GM19324 (cell line): ENCODE results near the gene CDK5R1.
A peak's percentile ranks its signal among the peaks of the same experiment; 100 is the strongest.

ENCODE experiments used
- ATAC-seq: cut with Tn5 transposase; IDR thresholded peaks from one replicate; pipeline ENCODE4 v1.9.1; 2021; ENCODE audit warnings: mild to moderate bottlenecking, moderate library complexity; ENCODE audit not compliant: unreplicated experiment, low FRiP score

The CDK5R1 gene

DNA sequence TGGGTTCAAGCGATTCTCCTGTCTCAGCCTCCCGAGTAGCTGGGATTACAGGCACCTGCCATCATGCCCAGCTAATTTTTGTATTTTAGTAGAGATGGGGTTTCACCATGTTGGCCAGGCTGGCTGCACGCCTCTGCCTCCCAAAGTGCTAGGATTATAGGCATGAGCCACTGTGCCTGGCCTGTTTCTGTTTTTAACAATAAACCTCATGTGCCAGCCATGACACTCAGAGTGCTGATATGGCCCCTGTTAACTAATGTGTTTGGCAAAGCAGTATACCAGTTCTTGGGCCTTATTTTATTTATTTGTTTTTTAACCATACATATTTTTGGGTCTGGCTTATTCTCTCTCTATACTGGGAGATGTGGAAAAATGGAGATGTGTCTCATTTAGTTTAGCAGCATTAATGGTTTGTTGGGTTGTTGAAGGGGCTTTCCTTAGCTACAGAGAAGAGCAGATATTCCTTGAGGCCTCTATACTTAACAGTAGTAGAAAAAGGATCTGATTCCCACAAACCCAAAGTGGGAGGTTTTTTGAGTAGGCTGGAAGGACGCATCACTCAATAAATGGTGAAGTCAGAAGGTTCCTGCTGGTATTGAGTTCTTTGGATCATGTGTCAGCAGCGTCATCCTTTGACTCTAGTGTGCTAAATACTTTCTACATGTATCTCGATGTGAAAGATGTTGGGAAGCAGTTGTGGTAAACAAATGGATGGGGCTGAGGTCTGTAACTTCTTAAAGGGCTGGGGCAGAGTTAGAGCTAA, 16.2 kb upstream of the CDK5R1 start:
- no peak for ATAC-seq

DNA sequence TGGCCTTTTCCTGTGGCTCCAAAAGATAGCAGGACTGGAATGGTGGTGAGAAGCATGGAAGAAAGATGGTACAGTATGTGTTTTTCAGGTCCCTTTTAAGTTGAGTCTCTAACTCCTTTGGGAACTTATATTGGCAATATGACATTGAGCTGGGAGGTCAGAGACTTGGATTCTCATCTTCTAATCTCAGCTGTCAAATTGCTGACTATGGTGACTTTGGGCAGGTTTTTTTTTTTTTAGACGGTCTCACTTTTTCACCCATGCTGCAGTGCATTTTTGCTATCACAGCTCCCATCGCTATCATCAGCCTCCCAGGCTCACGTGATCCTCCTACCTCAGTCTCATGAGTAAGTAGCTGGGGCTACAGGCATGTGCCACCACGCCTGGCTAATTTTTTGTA, 15.1 kb upstream of the CDK5R1 start:
- ATAC-seq, result no peak

DNA sequence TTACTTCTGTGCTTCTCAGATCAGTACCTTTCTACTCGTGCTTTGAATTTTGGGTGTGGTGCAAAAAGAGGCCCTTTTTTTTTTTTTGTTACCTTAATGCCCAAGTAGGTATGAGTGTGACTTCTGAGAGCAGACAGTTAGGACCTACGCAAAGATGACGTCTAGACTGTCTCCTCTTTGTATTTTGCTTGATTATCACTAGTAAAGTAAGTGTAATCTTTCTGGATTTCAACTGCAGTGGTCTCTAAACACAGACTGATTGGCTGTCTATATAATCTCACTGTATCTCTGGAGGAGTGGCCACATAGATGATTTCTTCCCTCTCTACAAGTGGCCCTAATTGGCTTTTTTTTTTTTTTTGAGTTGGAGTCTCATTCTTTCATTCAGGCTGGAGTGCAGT, 11.5 kb upstream of the CDK5R1 start:
- no peak for ATAC-seq

DNA sequence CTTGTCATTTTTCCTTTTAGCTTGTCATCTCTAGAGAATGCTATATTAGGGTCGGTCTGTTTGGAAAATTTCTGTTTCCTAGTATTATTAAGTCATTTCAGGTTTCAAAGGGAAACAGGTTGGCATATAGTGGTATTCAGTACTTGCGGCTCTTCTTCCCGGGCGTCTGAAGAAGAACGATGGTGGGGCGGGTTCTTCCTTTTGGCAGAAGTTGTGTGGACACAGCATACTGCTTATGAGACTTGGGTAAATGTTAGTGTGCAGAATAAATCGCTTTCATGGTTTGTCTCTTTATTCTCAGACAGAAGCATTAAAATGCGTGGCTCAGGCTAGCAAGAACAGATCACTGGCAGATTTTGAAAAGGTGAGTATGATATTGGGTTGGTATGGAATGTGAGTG, 9.6 kb upstream of the CDK5R1 start:
- ATAC-seq, result no peak

DNA sequence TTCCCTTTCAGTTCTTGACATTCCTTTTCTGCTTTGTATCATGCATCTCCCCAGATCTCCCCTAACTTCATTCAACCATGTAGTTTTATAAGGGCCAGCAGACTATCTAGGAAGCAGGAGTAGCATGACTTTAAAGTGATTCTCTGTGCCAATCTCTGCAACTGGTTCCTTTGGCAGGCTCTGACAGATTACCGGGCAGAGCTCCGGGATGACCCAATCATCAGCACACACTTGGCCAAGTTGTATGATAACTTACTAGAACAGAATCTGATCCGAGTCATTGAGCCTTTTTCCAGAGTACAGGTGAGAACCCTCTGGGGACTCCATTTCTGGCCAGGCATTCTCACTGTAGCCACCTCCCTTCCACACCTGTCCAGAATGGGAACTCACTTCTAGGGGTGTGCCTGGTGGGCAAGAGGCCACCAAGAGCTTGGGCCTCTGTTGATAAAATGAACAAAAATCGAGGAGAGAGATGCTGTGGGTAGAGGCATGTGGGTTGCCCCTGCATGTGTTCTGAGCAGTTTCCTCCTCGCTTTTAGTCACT, 7.6 kb upstream of the CDK5R1 start:
- no peak for ATAC-seq

DNA sequence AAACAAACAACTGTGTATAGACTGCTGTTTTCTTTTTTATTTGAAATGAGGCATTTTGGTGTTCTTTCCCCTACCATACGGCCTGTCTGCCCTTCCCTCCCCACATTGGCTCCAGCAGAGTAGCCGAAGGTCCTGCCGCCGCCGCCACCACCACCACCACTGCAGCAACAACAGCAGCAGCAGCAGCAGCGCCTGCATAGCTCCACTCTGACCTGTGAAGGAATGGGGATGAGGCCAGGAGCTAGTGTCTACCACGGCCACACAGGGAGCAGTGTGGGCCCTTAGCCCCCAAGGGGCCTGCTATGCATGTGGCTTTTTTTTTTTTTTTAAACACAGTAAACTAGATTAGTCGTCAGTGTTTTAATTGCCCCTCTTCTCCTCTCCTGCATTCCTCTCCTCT, 5.6 kb upstream of the CDK5R1 start:
- ATAC-seq, result no peak

DNA sequence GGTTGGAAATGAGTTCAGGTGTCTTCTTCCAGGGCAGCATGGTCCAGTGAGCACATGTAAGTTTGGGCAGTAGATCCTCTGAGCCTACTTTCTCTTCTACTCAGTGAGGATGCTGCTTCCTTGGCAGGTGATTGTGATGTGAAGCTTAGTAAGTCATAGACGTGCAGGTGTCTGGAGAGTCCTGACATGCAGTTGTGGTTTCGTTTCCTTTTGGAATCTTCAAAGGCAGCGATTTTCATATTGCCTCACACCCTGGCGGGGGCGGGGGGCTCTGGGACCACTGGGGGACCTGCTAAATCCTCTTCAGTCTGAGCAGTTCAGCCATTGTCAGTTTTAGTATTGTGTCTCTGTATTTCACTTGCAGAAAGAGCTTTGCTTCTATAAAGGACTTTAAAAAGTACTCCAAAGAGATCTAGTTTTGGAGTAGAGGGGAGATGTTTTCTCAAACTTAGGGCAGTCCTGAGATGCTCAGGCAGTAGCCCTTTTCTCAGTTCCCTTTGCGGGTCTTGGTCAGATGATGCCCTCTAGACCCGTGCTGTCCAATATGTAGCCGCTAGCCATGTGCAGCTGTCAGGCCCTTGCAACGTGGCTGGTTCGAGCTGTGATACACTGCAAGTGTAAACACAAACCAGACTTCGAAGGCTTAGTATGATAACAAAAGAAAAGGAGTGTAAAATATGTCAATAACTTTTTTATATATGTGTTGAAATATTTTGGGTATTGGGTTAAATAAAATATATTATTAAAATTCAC, 4.0 kb upstream of the CDK5R1 start:
- ATAC-seq, result no peak

DNA sequence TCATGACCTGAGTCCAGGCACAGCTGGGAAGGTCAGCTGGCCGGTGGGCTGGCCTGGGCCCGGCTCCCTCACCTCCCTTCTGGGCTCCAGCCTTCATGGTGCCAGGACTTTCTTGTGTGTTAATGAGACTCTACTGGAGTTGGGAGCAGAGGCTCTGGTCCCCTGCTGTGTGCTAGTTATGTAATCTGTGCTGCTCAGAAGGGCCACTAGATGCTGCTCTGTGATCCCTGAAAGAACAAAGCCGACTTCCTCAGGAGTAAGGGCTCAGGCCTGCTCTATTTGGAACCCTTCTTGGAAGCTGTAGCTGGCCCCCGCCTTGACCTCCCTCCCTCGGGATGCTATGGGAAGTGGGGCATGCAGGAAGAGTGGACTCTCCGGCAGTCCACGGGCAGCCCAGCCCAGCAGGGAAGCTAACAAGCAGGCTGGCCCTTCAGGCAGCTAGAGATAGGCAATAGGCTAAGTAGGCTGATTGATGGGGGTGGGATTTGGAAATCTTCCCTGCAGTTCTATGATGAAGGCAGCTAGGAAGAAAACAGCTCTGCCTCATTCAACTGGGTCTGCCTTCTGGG, 3.3 kb upstream of the CDK5R1 start:
- no peak for ATAC-seq

DNA sequence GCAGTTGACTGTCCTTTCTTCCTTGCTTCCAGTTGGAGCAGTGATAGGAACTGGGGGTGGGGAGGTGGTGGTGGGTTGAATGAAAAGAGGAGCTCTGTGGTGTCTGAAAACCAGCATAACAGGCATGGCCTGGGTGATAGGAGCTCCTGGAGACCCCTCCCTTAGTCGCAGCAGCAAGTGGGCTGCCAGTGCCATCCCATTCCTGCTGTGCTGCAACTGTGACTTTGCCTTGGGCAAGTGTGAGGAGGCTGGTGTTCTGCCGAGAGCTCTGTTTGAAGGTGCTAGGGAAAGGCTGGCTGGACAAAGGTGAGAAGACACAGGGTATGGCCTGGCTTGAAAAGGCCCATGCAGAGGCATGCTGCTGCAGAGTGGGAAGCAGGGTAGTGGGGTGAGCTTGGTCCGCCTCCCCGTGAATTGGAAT, 2.7 kb upstream of the CDK5R1 start:
- no peak for ATAC-seq

DNA sequence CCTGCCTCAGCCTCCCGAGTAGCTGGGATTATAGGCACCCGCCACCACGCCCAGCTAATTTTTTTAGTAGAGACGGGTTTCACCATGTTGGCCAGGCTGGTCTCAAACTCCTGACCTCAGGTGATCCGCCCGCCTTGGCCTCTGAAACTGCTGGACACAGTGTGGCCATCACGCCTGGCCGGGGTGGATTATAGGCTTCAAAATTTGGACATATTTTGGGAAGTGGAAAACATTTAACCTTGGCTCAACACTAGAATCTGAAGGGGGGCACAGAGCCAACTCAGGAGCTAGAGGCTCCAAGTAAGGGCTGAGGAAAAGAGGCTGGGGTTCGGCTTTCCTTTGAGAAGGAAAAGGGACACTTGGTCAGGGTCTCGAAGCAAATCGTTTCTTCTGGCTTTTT, 2.2 kb upstream of the CDK5R1 start:
- no peak for ATAC-seq

DNA sequence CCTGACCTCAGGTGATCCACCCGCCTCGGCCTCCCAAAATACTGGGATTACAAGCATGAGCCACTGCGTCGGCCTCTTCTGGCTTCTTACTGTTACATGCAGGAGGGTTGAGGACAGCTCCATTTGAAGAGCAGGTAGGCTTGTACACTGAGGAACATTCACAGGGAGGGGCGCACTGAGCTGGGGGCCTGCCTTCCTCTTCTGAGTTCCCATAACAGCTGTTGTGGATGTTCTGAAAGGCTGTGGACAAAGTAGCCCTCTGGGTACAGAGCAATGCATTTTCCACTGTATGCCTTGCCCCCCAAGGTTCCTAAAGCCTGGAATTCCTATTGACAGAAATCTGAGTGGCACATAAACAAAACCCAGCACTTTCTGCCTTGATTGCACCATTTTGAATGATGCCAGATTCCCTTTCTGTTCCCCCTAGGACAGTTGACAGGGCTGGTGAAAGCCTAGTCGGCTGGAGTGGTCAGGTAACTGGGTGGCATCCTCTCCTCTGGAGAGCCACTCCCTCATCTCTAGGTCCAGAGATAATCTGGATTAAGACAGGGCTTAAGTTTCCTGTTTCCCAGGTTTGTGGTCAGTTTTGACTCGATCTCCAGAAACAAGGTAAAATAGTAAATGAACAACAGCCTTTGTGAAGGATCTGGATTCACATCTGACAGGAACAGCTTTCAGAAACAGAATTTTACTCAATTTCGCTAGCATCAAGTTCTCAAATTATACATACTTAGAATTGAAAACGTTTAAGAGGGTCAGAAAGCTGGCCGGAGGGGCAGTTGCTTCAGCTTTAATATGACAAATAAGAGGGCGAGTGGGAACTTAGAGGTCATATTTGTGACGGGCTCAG, 1.3 kb upstream of the CDK5R1 start:
- no peak for ATAC-seq

DNA sequence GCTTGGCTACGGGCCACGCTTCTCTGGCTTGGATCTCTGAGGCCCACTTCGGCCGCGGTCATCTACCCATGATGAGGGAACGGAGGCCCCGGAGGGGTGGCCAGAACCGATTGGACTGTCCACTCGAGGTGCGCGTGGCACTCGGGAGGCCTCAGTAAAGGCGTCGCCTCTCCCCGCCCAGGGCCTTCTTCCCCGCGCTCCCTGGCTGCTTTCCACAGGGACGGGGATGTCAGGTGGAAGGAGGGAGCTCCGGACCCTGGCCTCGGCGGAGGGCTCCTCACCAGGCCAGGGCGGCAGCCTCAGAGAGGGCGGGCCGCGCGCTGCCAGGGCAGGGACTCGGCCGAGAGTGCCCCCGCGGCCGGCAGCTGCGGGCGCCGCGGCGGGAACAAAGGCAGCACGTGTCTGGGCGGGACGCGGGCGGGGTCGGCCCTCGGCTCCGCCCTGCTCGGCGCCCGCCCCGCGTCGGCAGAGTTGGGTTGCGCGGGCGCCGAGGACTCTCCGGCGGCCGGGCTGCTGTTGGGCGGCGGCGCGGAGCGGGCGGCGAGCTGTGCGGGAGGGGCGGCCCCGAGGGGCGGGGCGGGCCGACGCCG, 587 bp upstream of the CDK5R1 start:
- peak; percentile 41 for ATAC-seq

DNA sequence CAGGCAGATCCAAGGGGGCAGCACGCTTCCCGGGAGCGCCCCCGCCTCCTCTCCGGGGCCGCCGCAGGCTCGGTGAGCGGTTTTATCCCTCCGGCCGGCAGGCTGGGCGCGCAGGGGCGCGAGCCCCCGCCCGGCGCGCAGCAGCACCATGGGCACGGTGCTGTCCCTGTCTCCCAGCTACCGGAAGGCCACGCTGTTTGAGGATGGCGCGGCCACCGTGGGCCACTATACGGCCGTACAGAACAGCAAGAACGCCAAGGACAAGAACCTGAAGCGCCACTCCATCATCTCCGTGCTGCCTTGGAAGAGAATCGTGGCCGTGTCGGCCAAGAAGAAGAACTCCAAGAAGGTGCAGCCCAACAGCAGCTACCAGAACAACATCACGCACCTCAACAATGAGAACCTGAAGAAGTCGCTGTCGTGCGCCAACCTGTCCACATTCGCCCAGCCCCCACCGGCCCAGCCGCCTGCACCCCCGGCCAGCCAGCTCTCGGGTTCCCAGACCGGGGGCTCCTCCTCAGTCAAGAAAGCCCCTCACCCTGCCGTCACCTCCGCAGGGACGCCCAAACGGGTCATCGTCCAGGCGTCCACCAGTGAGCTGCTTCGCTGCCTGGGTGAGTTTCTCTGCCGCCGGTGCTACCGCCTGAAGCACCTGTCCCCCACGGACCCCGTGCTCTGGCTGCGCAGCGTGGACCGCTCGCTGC, 832 bp downstream of the CDK5R1 start:
- peak; percentile 15 for ATAC-seq

DNA sequence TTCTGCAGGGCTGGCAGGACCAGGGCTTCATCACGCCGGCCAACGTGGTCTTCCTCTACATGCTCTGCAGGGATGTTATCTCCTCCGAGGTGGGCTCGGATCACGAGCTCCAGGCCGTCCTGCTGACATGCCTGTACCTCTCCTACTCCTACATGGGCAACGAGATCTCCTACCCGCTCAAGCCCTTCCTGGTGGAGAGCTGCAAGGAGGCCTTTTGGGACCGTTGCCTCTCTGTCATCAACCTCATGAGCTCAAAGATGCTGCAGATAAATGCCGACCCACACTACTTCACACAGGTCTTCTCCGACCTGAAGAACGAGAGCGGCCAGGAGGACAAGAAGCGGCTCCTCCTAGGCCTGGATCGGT, 1.4 kb downstream of the CDK5R1 start:
- ATAC-seq, result no peak

DNA sequence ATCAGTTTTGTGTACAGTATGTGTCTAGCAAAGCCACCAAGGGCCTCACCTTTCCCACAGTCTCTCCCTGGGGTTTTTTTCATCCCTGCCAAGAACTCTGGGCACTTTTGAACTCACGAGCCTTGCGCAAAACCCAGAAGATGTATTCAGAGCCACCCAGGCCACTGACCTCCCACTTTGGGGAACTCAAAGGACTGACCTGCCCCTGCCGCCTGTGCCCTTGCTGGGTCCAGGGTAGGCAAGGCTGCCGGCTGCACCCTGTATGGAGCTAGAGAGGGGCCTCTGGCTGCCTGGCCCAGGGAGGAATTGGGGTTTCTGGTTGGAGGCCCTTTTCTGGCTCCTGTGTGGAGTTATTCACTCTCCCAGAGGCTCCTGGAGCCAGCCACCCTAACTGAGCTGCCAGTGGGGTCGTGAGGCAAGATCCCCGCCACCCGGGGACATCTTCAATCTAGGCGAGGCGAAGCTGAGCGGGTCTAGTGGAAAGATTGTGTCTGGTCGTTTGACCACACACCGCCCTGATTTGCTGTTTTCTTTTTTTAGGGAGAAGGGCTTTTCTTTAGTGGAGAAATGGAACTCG, 1.9 kb downstream of the CDK5R1 start:
- ATAC-seq, result no peak

DNA sequence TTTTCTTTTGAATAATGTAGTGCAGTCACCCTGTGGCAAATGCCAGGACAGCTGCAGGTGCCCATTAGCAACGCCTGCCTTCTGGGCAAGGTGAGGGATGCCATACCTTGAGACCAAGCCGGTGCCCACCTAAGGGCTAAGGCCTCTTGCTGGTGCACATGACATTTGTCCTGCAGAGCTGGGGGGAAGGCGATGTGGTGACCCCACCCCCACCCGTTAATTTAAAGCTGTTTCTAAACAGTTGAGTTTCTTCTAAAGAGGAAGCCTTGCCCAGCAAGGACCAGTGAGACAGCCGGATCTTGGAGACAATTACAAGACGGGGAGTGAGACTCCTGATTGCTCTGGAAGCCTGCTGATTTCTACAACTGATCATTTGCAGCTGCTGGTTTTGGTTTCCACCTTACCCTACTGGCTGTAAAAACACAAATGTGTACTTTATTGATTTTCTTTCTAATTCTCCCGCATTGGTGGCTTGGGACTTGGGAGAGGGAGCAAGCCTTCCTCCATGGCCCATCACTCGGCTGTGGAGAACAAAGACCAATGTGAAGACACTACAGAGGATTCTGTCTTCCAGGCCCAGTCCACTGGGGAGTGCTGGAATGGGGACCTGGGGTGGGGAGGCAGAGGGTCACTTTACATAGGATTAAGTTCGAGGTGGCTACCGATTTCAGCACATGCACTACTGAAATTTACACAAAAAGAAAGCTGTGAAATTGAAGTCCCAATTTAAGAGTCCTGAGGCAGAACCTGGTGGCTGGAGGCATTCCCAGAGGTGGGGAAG, 2.7 kb downstream of the CDK5R1 start:
- ATAC-seq, result no peak

DNA sequence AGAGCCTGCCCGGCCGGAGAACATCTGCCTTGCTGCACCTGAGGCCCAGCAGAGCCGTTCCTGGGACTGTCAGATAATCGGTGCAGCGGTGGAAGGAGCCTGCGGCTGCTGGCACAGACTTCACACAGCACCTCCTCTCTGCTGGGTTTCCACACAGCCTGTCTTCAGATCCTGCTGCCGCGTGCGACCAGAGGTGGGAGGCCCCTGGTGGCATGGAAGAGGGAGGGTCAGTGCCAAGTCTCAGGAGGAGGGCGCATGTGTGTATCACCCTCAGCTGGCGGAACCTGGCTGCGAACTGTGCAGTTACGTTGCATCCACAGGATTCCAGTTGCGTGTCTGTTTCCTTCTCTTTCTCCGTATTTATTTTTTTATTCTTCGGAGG, 3.3 kb downstream of the CDK5R1 start:
- ATAC-seq, result no peak

DNA sequence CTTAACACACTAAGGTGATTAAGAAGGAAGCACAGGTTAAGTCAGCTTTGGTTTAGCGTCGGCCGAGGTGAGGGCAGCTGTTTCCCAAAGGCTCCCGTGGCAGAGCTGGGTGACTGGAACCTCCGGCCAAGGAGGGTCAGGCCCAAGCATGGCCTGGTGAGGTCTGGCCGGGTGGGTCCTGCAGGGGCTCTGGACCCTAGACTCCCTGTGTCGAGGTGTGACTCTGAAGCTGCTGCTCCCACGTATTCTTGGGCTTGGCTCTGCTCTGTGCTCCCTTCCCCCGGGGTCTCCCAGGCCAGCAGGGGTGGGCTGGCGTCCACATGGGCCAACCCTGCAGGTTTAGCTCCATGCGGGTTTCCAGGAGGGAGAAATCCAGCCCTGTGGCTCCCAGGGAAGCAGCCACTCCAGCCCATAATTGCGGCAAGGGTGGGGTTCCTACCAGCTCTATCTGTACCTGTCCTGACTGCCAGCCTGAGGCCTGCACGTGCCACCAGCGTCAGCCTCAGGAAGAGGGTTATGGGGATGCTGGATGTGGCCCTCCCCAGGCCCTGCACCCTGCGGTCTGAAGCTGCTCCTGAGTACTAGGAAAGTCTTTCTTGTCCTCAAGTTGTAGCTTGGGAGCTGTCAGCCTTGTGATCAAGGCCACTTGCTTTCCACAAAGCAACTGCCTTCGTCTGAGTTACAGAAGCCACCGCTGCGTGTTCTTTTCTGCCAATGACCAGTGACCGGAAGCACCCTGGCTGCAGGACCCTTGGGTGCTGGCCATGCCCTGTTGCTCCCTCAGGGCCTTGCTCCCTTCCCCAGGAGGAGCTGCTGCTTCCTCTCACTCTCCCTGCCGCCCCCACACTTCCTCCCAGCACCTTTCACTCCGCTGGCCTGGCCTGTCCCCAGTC, 4.8 kb downstream of the CDK5R1 start:
- ATAC-seq, result no peak
